ENCODE data around the gene ZDHHC11B. TPM values are rescaled to one million over a fixed set of nuclear protein-coding genes. Genes with fewer than 3 reads are reported as not detected.

The ZDHHC11B gene
- polyA plus RNA-seq, 1 donor (not counting 4 experiments of a cell fraction or from before 2014, with no cell fraction given): 0.18 TPM

- H3K4me1 ChIP-seq (ENCODE audit: control insufficient read depth, extremely low read depth, insufficient read depth, low read length): peaks cover 13% of the 10 kb centered on the region
- no peak overlapping the region for H3K4me3 ChIP-seq (ENCODE audit: control insufficient read depth in 2 of 3, extremely low read depth in 1 of 3, insufficient read depth in 2 of 3, low read depth in 1 of 3, low read length in 3 of 3)
- DNase-seq (ENCODE audit: low read depth, low spot score) (no peak), FAIRE-seq (no peak)
- H4K20me1 ChIP-seq (ENCODE audit: control insufficient read depth, extremely low read depth, insufficient read depth, low read length): peaks cover 3% of the 10 kb centered on the region
- H3K79me2 ChIP-seq (ENCODE audit: control insufficient read depth, insufficient read depth, low read length): no peaks in the 10 kb centered on the region
- dilution Hi-C loops (cut with MboI; ENCODE audit: extremely low pct_ligation_motif_present, low sequenced_read_pairs): no loop called here
- H3K36me3 ChIP-seq (ENCODE audit: control insufficient read depth in 2 of 2, extremely low read depth in 1 of 2, insufficient read depth in 2 of 2, low read length in 2 of 2): peaks cover 11 to 13% of the 10 kb centered on the region in 2 experiments
- no peak overlapping the region for H2AFZ ChIP-seq (ENCODE audit: control insufficient read depth, low read length)
- H3K9me1 ChIP-seq (ENCODE audit: control insufficient read depth, extremely low read depth, insufficient read depth, low read length): no peaks in the 10 kb centered on the region
- no peak overlapping the region for H3K27ac ChIP-seq (ENCODE audit: control insufficient read depth, insufficient read depth, low read length)
- H3K9ac ChIP-seq (ENCODE audit: control insufficient read depth, extremely low read depth, insufficient read depth, low read length): no peak overlapping the region
- no peaks in the 10 kb centered on the region for H3K9me3 ChIP-seq (ENCODE audit: control insufficient read depth, low read depth, low read length)
- peaks cover 17% of the 10 kb centered on the region for H3K27me3 ChIP-seq (ENCODE audit: control insufficient read depth, extremely low read depth, insufficient read depth, low read length)
- TF ChIP-seq CTCF (optimal IDR thresholded peaks at IDR 0.05 in 1 of 3, IDR thresholded peaks at IDR 0.05 in 1 of 3, conservative IDR thresholded peaks at IDR 0.05 in 1 of 3; ENCODE audit: extremely low read depth in 1 of 3, insufficient read depth in 2 of 3, low read length in 3 of 3) (no peak), EZH2 (IDR thresholded peaks at IDR 0.05; ENCODE audit: low read length) (no peak)
- H3K4me2 ChIP-seq (ENCODE audit: control insufficient read depth, extremely low read depth, insufficient read depth, low read depth, low read length): no peak overlapping the region
Observed at GRCh38 chr5:668283-668995, 116.1 kb downstream of the ZDHHC11B start.

GRCh38 chr5:666816-667498 is 117.6 kb downstream of the ZDHHC11B start:
- dilution Hi-C loops (cut with MboI; ENCODE audit: extremely low pct_ligation_motif_present, low sequenced_read_pairs): no loop called here
- no peak overlapping the region for H3K9ac ChIP-seq (ENCODE audit: control insufficient read depth, extremely low read depth, insufficient read depth, low read length)
- H4K20me1 ChIP-seq (ENCODE audit: control insufficient read depth, extremely low read depth, insufficient read depth, low read length): peaks cover 3% of the 10 kb centered on the region
- FAIRE-seq (no peak), DNase-seq (ENCODE audit: low read depth, low spot score) (no peak)
- H3K36me3 ChIP-seq (ENCODE audit: control insufficient read depth in 2 of 2, extremely low read depth in 1 of 2, insufficient read depth in 2 of 2, low read length in 2 of 2): peaks cover 11 to 22% of the 10 kb centered on the region in 2 experiments
- peaks cover 4% of the 10 kb centered on the region for H3K27me3 ChIP-seq (ENCODE audit: control insufficient read depth, extremely low read depth, insufficient read depth, low read length)
- peaks cover 3% of the 10 kb centered on the region for H3K4me1 ChIP-seq (ENCODE audit: control insufficient read depth, extremely low read depth, insufficient read depth, low read length)
- H3K79me2 ChIP-seq (ENCODE audit: control insufficient read depth, insufficient read depth, low read length): no peaks in the 10 kb centered on the region
- no peak overlapping the region for H3K4me2 ChIP-seq (ENCODE audit: control insufficient read depth, extremely low read depth, insufficient read depth, low read depth, low read length)
- no peak overlapping the region for H3K4me3 ChIP-seq (ENCODE audit: control insufficient read depth in 2 of 3, extremely low read depth in 1 of 3, insufficient read depth in 2 of 3, low read depth in 1 of 3, low read length in 3 of 3)
- no peak overlapping the region for H3K27ac ChIP-seq (ENCODE audit: control insufficient read depth, insufficient read depth, low read length)
- TF ChIP-seq CTCF (optimal IDR thresholded peaks at IDR 0.05 in 1 of 3, IDR thresholded peaks at IDR 0.05 in 1 of 3, conservative IDR thresholded peaks at IDR 0.05 in 1 of 3; ENCODE audit: extremely low read depth in 1 of 3, insufficient read depth in 2 of 3, low read length in 3 of 3) (no peak), EZH2 (IDR thresholded peaks at IDR 0.05; ENCODE audit: low read length) (no peak)
- H2AFZ ChIP-seq (ENCODE audit: control insufficient read depth, low read length): no peak overlapping the region
- H3K9me3 ChIP-seq (ENCODE audit: control insufficient read depth, low read depth, low read length): no peaks in the 10 kb centered on the region
- H3K9me1 ChIP-seq (ENCODE audit: control insufficient read depth, extremely low read depth, insufficient read depth, low read length): no peaks in the 10 kb centered on the region

Measured in keratinocyte (primary cell).